ENCODE measurements around the gene ACER1. TPM values are rescaled to one million over a fixed set of nuclear protein-coding genes. Genes with fewer than 3 reads are reported as not detected.

The ACER1 gene
- total RNA-seq, 1 donor from 2014 or later = not detected

- no peak for DNase-seq (ENCODE audit: low read depth, low spot score)
These were observed 64.1 kb downstream of the ACER1 start for GRCh38 chr19:6269101-6269886.

- no peak for DNase-seq (ENCODE audit: low read depth, low spot score)
These were observed 65.0 kb downstream of the ACER1 start for GRCh38 chr19:6268382-6268771.

GRCh38 chr19:6267552-6268381, 65.6 kb downstream of the ACER1 start:
- no peak for DNase-seq (ENCODE audit: low read depth, low spot score)

GRCh38 chr19:6264803-6265202, 68.6 kb downstream of the ACER1 start:
- no peak for DNase-seq (ENCODE audit: low read depth, low spot score)

GRCh38 chr19:6263735-6264444, 69.5 kb downstream of the ACER1 start:
- DNase-seq (ENCODE audit: low read depth, low spot score) = no peak

GRCh38 chr19:6263306-6263705, 70.1 kb downstream of the ACER1 start:
- DNase-seq (ENCODE audit: low read depth, low spot score) = no peak

- DNase-seq (ENCODE audit: low read depth, low spot score) = no peak
These were observed 70.9 kb downstream of the ACER1 start for GRCh38 chr19:6262519-6262918.

- DNase-seq (ENCODE audit: low read depth, low spot score) = no peak
These were observed 71.5 kb downstream of the ACER1 start for GRCh38 chr19:6261883-6262282.

- no peak for DNase-seq (ENCODE audit: low read depth, low spot score)
These were observed 72.3 kb downstream of the ACER1 start for GRCh38 chr19:6260912-6261650.

- no peak for DNase-seq (ENCODE audit: low read depth, low spot score)
These were observed 73.0 kb downstream of the ACER1 start for GRCh38 chr19:6260376-6260775.

- no peak for DNase-seq (ENCODE audit: low read depth, low spot score)
These were observed 74.0 kb downstream of the ACER1 start for GRCh38 chr19:6259312-6259861.

- no peak for DNase-seq (ENCODE audit: low read depth, low spot score)
These were observed 74.5 kb downstream of the ACER1 start for GRCh38 chr19:6258812-6259311.

Other genes starting within 250 kb of the ACER1 start
- 2.8 and 4.3 TPM in 2 replicates for gene RFX2, start 223.1 kb downstream of the ACER1 start, total RNA-seq
- gene ACSBG2, start 197.9 kb downstream of the ACER1 start, total RNA-seq = not detected in 2 replicates
- 6.0 and 7.6 TPM in 2 replicates for gene MLLT1, start 53.6 kb downstream of the ACER1 start, total RNA-seq
- gene CLPP, start 27.9 kb upstream of the ACER1 start, total RNA-seq = 66.8 and 68.6 TPM in 2 replicates
- 15.8 and 26.6 TPM in 2 replicates for gene ALKBH7, start 39.2 kb upstream of the ACER1 start, total RNA-seq
- 0.73 and 1.3 TPM in 2 replicates for gene PSPN, start 42.3 kb upstream of the ACER1 start, total RNA-seq
- gene GTF2F1, start 59.6 kb upstream of the ACER1 start, total RNA-seq = 56.8 and 65.9 TPM in 2 replicates
- gene KHSRP, start 91.2 kb upstream of the ACER1 start, total RNA-seq = 152 and 168 TPM in 2 replicates
- 0.07 TPM in 1 of 2 replicates, not detected in the other for gene SLC25A41, start 100.2 kb upstream of the ACER1 start, total RNA-seq
- gene SLC25A23, start 126.2 kb upstream of the ACER1 start, total RNA-seq = 24.1 and 32.5 TPM in 2 replicates
- 0.11 and 0.13 TPM in 2 replicates for gene CRB3, start 130.7 kb upstream of the ACER1 start, total RNA-seq
- gene DENND1C, start 148.2 kb upstream of the ACER1 start, total RNA-seq = not detected in 2 replicates
- gene TUBB4A, start 168.7 kb upstream of the ACER1 start, total RNA-seq = 0.26 TPM in 1 of 2 replicates, not detected in the other
- 0.40 and 0.53 TPM in 2 replicates for gene TNFSF9, start 197.4 kb upstream of the ACER1 start, total RNA-seq